PC-3 (cell line): ENCODE results near the gene MAPK1. TPM values are rescaled to one million over a fixed set of nuclear protein-coding genes. Genes with fewer than 3 reads are reported as not detected.
A peak's percentile ranks its signal among the peaks of the same experiment; 100 is the strongest.

Source experiments
- ATAC-seq: fragments of 200-7000 bp; cut with Tn5 transposase; 2 replicates; pipeline ENCODE4 v1.9.1; 2020; ENCODE audit warnings: mild to moderate bottlenecking, moderate library complexity
- BruUV-seq: library from RNA; stranded (reverse); fragments of 400-500 nt; replicated peaks from 2 replicates; lab custom pipeline; 2021; lab: Mats Ljungman, UMichigan
- CTCF ChIA-PET: fragments of 300-600 bp; sonication (Branson Sonifier 250); formaldehyde crosslinking; loops from one replicate; lab custom pipeline; 2022; ENCODE audit warnings: antibody characterized with exemption; lab: Charles Lee
- POLR2A ChIA-PET: fragments of 300-600 bp; sonication (Branson Sonifier 250); formaldehyde crosslinking; loops from one replicate; lab custom pipeline; 2022; ENCODE audit warnings: antibody characterized with exemption; ENCODE audit not compliant: unreplicated experiment; lab: Charles Lee
- DNase-seq: peaks from one replicate; pipeline ENCODE4 v3.0.0-alpha.2; 2015
- H2AFZ ChIP-seq: fragments of 300-600 bp; sonication (generic); 2 replicates; pipeline ENCODE4 v1.6.0; 2016; ENCODE audit warnings: antibody characterized with exemption, low read length
- H3F3A ChIP-seq: fragments of 300-600 bp; sonication (generic); one replicate; pipeline ENCODE4 v1.6.0; 2017; ENCODE audit warnings: antibody characterized with exemption, low read length, control low read depth, mild to moderate bottlenecking; ENCODE audit not compliant: unreplicated experiment
- H3K27ac ChIP-seq: fragments of 300-600 bp; sonication (generic); 2 replicates; pipeline ENCODE4 v1.5.1; 2016; ENCODE audit warnings: mild to moderate bottlenecking, low read length
- H3K27me3 ChIP-seq: fragments of 300-600 bp; sonication (generic); 2 replicates; pipeline ENCODE4 v1.6.1; 2016; ENCODE audit warnings: low read length, mixed read lengths
- H3K36me3 ChIP-seq: fragments of 300-600 bp; sonication (generic); 2 replicates; pipeline ENCODE4 v1.6.1; 2016; ENCODE audit warnings: low read depth, mixed run types, low read length, mixed read lengths
- H3K4me1 ChIP-seq: fragments of 300-600 bp; sonication (generic); 2 replicates; pipeline ENCODE4 v1.5.1; 2016; ENCODE audit warnings: low read length; ENCODE audit not compliant: insufficient read depth
- H3K4me2 ChIP-seq: fragments of 300-600 bp; sonication (generic); 2 replicates; pipeline ENCODE4 v1.6.0; 2016; ENCODE audit warnings: low read length
- H3K4me3 ChIP-seq: fragments of 300-600 bp; sonication (generic); 2 replicates; pipeline ENCODE4 v1.5.1; 2016; ENCODE audit warnings: mild to moderate bottlenecking, low read length, mixed read lengths
- H3K79me2 ChIP-seq: fragments of 300-600 bp; sonication (generic); 2 replicates; pipeline ENCODE4 v1.6.1; 2017; ENCODE audit warnings: low read length, mixed read lengths
- H3K9ac ChIP-seq: fragments of 300-600 bp; sonication (generic); 2 replicates; pipeline ENCODE4 v1.6.0; 2016; ENCODE audit warnings: mild to moderate bottlenecking, low read length
- H3K9me2 ChIP-seq: fragments of 300-600 bp; sonication (generic); replicated peaks from 2 replicates; pipeline ENCODE4 v1.6.1; 2016; ENCODE audit warnings: mixed run types, low read length, mixed read lengths
- H3K9me3 ChIP-seq: fragments of 300-600 bp; sonication (generic); 2 replicates; pipeline ENCODE4 v1.6.1; 2016; ENCODE audit warnings: low read length, mixed read lengths
- H4K20me1 ChIP-seq: fragments of 300-600 bp; sonication (generic); 2 replicates; pipeline ENCODE4 v1.6.1; 2016; ENCODE audit warnings: low read length, mixed read lengths
- CTCF ChIP-seq: fragments of 300-600 bp; sonication (generic); conservative IDR thresholded peaks from 2 replicates; pipeline ENCODE4 v1.5.1; 2017; ENCODE audit warnings: antibody characterized with exemption, low read depth, mild to moderate bottlenecking, low read length
- EZH2 ChIP-seq: fragments of 300-600 bp; sonication (generic); IDR thresholded peaks from one replicate; pipeline ENCODE4 v1.6.1; 2017; ENCODE audit warnings: antibody characterized with exemption, mild to moderate bottlenecking, low read length; ENCODE audit not compliant: unreplicated experiment
- EZH2phosphoT487 ChIP-seq: fragments of 300-600 bp; sonication (generic); IDR thresholded peaks from 2 replicates; pipeline ENCODE4 v1.6.1; 2018; ENCODE audit warnings: mild to moderate bottlenecking, antibody characterized with exemption, low read length, borderline replicate concordance
- intact Hi-C: fragments of 100-400 bp; cut with micrococcal nuclease; formaldehyde crosslinking; loops from 2 replicates; pipeline ENCODE4 v1.9.0; 2023
- total RNA-seq: library from RNA; depleted of rRNA; stranded (reverse); fragments of >200 nt; gene quantifications from 2 replicates; pipeline ENCODE4 v1.2.3, GENCODE V29; 2014

MAPK1 gene
- total RNA-seq, 1 experiment from 2014 or later = 25.1 TPM

GRCh38 chr22:21764038-21764804 is 103.2 kb downstream of the MAPK1 start:
- H3K27ac ChIP-seq = no peak overlapping the region
- POLR2A ChIA-PET = no interaction called here
- H3K9me3 ChIP-seq = no peaks in the 10 kb centered on the region
- no peak overlapping the region for H2AFZ ChIP-seq
- peaks cover 6% of the 10 kb centered on the region for H3K36me3 ChIP-seq
- no peak for TF ChIP-seq EZH2
- TF ChIP-seq EZH2phosphoT487 = no peak
- TF ChIP-seq CTCF = no peak
- H3K9ac ChIP-seq = no peak overlapping the region
- CTCF ChIA-PET = no interaction called here
- DNase-seq = no peak
- H3K4me1 ChIP-seq = no peaks in the 10 kb centered on the region
- no peak overlapping the region for H3K4me2 ChIP-seq
- no peak for ATAC-seq
- no TSS peak for BruUV-seq
- H3K9me2 ChIP-seq = no peaks in the 10 kb centered on the region
- no peaks in the 10 kb centered on the region for H3F3A ChIP-seq
- H3K4me3 ChIP-seq = no peak overlapping the region
- intact Hi-C loops = no loop called here
- no peaks in the 10 kb centered on the region for H3K27me3 ChIP-seq
- no peaks in the 10 kb centered on the region for H4K20me1 ChIP-seq
- H3K79me2 ChIP-seq = no peaks in the 10 kb centered on the region

GRCh38 chr22:21762712-21763581 is 104.5 kb downstream of the MAPK1 start:
- no peak for DNase-seq
- TF ChIP-seq CTCF = no peak
- no peak for TF ChIP-seq EZH2
- TF ChIP-seq EZH2phosphoT487 = no peak
- Histone ChIP-seq H3K4me1 (no peaks in the 10 kb centered on the region), H3K79me2 (no peaks in the 10 kb centered on the region), H3K9me2 (no peaks in the 10 kb centered on the region), H3K27ac (no peak overlapping the region), H2AFZ (no peak overlapping the region), H3K9ac (no peak overlapping the region), H3F3A (no peaks in the 10 kb centered on the region), H3K4me2 (no peak overlapping the region), H3K9me3 (no peaks in the 10 kb centered on the region), H3K36me3 (peaks cover 4% of the 10 kb centered on the region), H3K4me3 (no peak overlapping the region), H4K20me1 (no peaks in the 10 kb centered on the region), H3K27me3 (no peaks in the 10 kb centered on the region)
- intact Hi-C loops = no loop called here
- no peak for ATAC-seq
- ChIA-PET POLR2A (no interaction called here), CTCF (no interaction called here)
- BruUV-seq = TSS peak; percentile 16
